GM12878 (cell line): ENCODE measurements around the gene AZGP1. TPM values are rescaled to one million over a fixed set of nuclear protein-coding genes. Genes with fewer than 3 reads are reported as not detected.

Experiments
- ATAC-seq: fragments of 200-7000 bp; cut with Tn5 transposase; 3 replicates; pipeline ENCODE4 v1.9.1; 2020; ENCODE audit warnings: mild to moderate bottlenecking, moderate library complexity
- BruUV-seq: library from RNA; stranded (reverse); fragments of 400-500 nt; replicated peaks from 2 replicates; lab custom pipeline; 2021; lab: Mats Ljungman, UMichigan
- CTCF ChIA-PET: fragments of 300-600 bp; sonication (Branson Sonifier 250); formaldehyde crosslinking; extraction: SDS; loops from one replicate; lab custom pipeline; 2021; ENCODE audit warnings: inconsistent platforms; lab: Yijun Ruan, JAX
- POLR2A ChIA-PET: fragments of 350-600 bp; formaldehyde crosslinking; extraction: SDS; loops from one replicate; lab custom pipeline; 2021; ENCODE audit warnings: inconsistent platforms; lab: Charles Lee
- RAD21 ChIA-PET: fragments of 300-600 bp; sonication (Branson Sonifier 250); formaldehyde crosslinking; loops from one replicate; lab custom pipeline; 2023; ENCODE audit warnings: antibody characterized with exemption; ENCODE audit not compliant: unreplicated experiment; lab: Charles Lee
- SMC1A ChIA-PET: fragments of 300-600 bp; sonication (Branson Sonifier 250); formaldehyde crosslinking; loops from one replicate; lab custom pipeline; 2023; ENCODE audit not compliant: unreplicated experiment, uncharacterized antibody; lab: Charles Lee
- DNase-seq: peaks from one replicate; pipeline ENCODE4 v3.0.0-alpha.2; 2011; ENCODE audit warnings: low read depth, low spot score
- FAIRE-seq: peaks from 3 replicates; lab custom pipeline; 2011; peaks lifted over from hg19 to GRCh38; lab: Jason Lieb, UNC
- H2AFZ ChIP-seq: 2 replicates; pipeline ENCODE4 v1.6.0; 2011; ENCODE audit warnings: low read depth, low read length, control low read depth; ENCODE audit not compliant: control insufficient read depth
- H3K27ac ChIP-seq: 2 replicates; pipeline ENCODE4 v1.5.1; 2011; ENCODE audit warnings: control low read depth; ENCODE audit not compliant: control insufficient read depth, insufficient read depth
- H3K27me3 ChIP-seq, 2 experiments: replicated peaks in 1 of 2; 2 replicates each; pipeline versions ENCODE4 v1.6.0 to v1.6.1; 2011; ENCODE audit warnings: low read length in 1 of 2; ENCODE audit not compliant: control insufficient read depth in 2 of 2, insufficient read depth in 2 of 2
- H3K36me3 ChIP-seq, 2 experiments: 2 replicates each; pipeline ENCODE4 v1.5.1; 2011; ENCODE audit warnings: low read length in 1 of 2; ENCODE audit not compliant: control insufficient read depth in 2 of 2, insufficient read depth in 2 of 2
- H3K4me1 ChIP-seq: 2 replicates; pipeline ENCODE4 v1.6.1; 2011; ENCODE audit warnings: mild to moderate bottlenecking, low read length, moderate library complexity, mixed read lengths; ENCODE audit not compliant: control insufficient read depth, insufficient read depth
- H3K4me2 ChIP-seq: 2 replicates; pipeline ENCODE4 v1.6.0; 2011; ENCODE audit warnings: control low read depth; ENCODE audit not compliant: control insufficient read depth, insufficient read depth
- H3K4me3 ChIP-seq: fragments of 200-600 bp; sonication (generic); 2 replicates; pipeline ENCODE4 v1.5.1; 2016
- H3K79me2 ChIP-seq: 2 replicates; pipeline ENCODE4 v1.6.0; 2011; ENCODE audit warnings: low read length; ENCODE audit not compliant: control insufficient read depth, insufficient read depth
- H3K9ac ChIP-seq: 2 replicates; pipeline ENCODE4 v1.8.0; 2011; ENCODE audit warnings: low read length, control low read depth, mixed read lengths; ENCODE audit not compliant: control insufficient read depth, insufficient read depth
- H3K9me3 ChIP-seq: replicated peaks from 3 replicates; pipeline ENCODE4 v1.5.1; 2011; ENCODE audit warnings: mild to moderate bottlenecking, low read length; ENCODE audit not compliant: control insufficient read depth, insufficient read depth
- H4K20me1 ChIP-seq: 2 replicates; pipeline ENCODE4 v1.6.0; 2011; ENCODE audit not compliant: control insufficient read depth, insufficient read depth
- ATF7 ChIP-seq: fragments of 450-650 bp; IDR thresholded peaks from 2 replicates; pipeline ENCODE4 v1.6.1; 2016; ENCODE audit warnings: low read depth, mild to moderate bottlenecking
- CBFB ChIP-seq: IDR thresholded peaks from 2 replicates; pipeline ENCODE4 v1.6.1; 2016; ENCODE audit warnings: antibody characterized with exemption, low read depth
- CBX3 ChIP-seq: fragments of 200-600 bp; sonication (generic); IDR thresholded peaks from 2 replicates; pipeline ENCODE4 v1.6.1; 2016; ENCODE audit warnings: low read depth, borderline replicate concordance
- CREM ChIP-seq: IDR thresholded peaks from 2 replicates; pipeline ENCODE4 v1.6.1; 2014; ENCODE audit warnings: antibody characterized with exemption, low read depth
- GABPA ChIP-seq: IDR thresholded peaks from 2 replicates; pipeline ENCODE4 v1.6.1; 2014; ENCODE audit warnings: antibody characterized with exemption, low read depth, mild to moderate bottlenecking, inconsistent platforms
- GATAD2B ChIP-seq: fragments of 450-650 bp; conservative IDR thresholded peaks from 2 replicates; pipeline ENCODE4 v1.6.1; 2017; ENCODE audit warnings: low read depth, mild to moderate bottlenecking, moderate library complexity
- IKZF2 ChIP-seq, 2 experiments: fragments of 450-650 bp; IDR thresholded peaks; 2 replicates each; pipeline ENCODE4 v1.6.1; 2017; ENCODE audit warnings: mild to moderate bottlenecking in 2 of 2, moderate library complexity in 2 of 2
- IRF3 ChIP-seq: fragments of 450-650 bp; IDR thresholded peaks from 2 replicates; pipeline ENCODE4 v1.6.1; 2014; ENCODE audit warnings: mild to moderate bottlenecking
- JUNB ChIP-seq: IDR thresholded peaks from 2 replicates; pipeline ENCODE4 v1.6.1; 2016; ENCODE audit warnings: antibody characterized with exemption, mild to moderate bottlenecking
- KDM1A ChIP-seq: fragments of 200-600 bp; sonication (generic); IDR thresholded peaks from 2 replicates; pipeline ENCODE4 v1.6.1; 2016; ENCODE audit warnings: borderline replicate concordance
- LARP7 ChIP-seq: fragments of 450-650 bp; IDR thresholded peaks from 2 replicates; pipeline ENCODE4 v1.6.1; 2017; ENCODE audit warnings: mild to moderate bottlenecking
- PAX5 ChIP-seq: IDR thresholded peaks from 2 replicates; pipeline ENCODE4 v1.6.1; 2011; ENCODE audit warnings: low read depth, low read length, borderline replicate concordance
- SUZ12 ChIP-seq: fragments of 200-600 bp; sonication (generic); IDR thresholded peaks from one replicate; pipeline ENCODE4 v1.6.1; 2018; ENCODE audit warnings: antibody characterized with exemption, mild to moderate bottlenecking; ENCODE audit not compliant: unreplicated experiment
- TCF3 ChIP-seq: IDR thresholded peaks from 2 replicates; pipeline ENCODE4 v1.6.1; 2012; ENCODE audit warnings: low read depth, mild to moderate bottlenecking, low read length, borderline replicate concordance; ENCODE audit not compliant: insufficient read depth
- ZNF274 ChIP-seq: IDR thresholded peaks from one replicate; pipeline ENCODE4 v1.8.0; 2011; ENCODE audit not compliant: insufficient read length, insufficient read depth
- ZNF384 ChIP-seq: IDR thresholded peaks from 2 replicates; pipeline ENCODE4 v1.6.1; 2012; ENCODE audit warnings: low read depth, mild to moderate bottlenecking, low read length, improper control_type of control experiment, borderline replicate concordance
- ZZZ3 ChIP-seq: IDR thresholded peaks from 2 replicates; pipeline ENCODE4 v1.6.1; 2011; ENCODE audit warnings: low read depth; ENCODE audit not compliant: control insufficient read depth, insufficient read length
- WGBS: methylation state at CpG from one replicate; pipeline ENCODE4 v1.1.6; 2016; ENCODE audit warnings: low lambda C conversion rate; ENCODE audit not compliant: insufficient replicate concordance, insufficient coverage; ENCODE audit errors: missing lambda C conversion rate; 5-methylcytosine and 5-hydroxymethylcytosine counted together
- in situ Hi-C: fragments of 300-500 bp; cut with MboI; formaldehyde crosslinking; loops from 9 replicates; pipeline ENCODE4 v1.14.3; 2018; ENCODE audit warnings: mixed read lengths
- intact Hi-C: fragments of 100-400 bp; cut with micrococcal nuclease; formaldehyde crosslinking; loops from one replicate; pipeline ENCODE4 v1.14.2; 2022; ENCODE audit not compliant: unreplicated experiment
- polyA plus RNA-seq, 11 experiments: library from polyadenylated mRNA; depleted of rRNA in 4 of 11; unstranded in 6 of 11; stranded (reverse) in 5 of 11; fragments of >200 nt; fragmentation: Nextera tagmentation in 4 of 11; fragmentation: Illumina TruSeq in 1 of 11; extraction: Ambion mirVana in 4 of 11; extraction: Trizol in 1 of 11; gene quantifications; 1 replicate in 1 of 11; 2 replicates in 10 of 11; pipeline versions ENCODE4 v1.2.1 to v1.2.3, GENCODE V29; 2011 to 2016; ENCODE audit warnings: inconsistent platforms in 2 of 11, missing spikeins in 2 of 11, low read depth in 1 of 11
- total RNA-seq, 4 experiments: library from RNA; depleted of rRNA in 3 of 4; stranded (reverse); fragments of >200 nt in 3 of 4; fragmentation: Illumina TruSeq in 1 of 4; extraction: Trizol in 1 of 4; gene quantifications; 2 replicates each; pipeline versions ENCODE4 v1.2.1 to v1.2.3, GENCODE V29; 2013 to 2021
- TF ChIP-seq, protein P1 (sequence below): IDR thresholded peaks from 2 replicates; pipeline ENCODE4 v1.6.1; 2011; ENCODE audit warnings: mild to moderate bottlenecking, low read depth, low read length, moderate library complexity; ENCODE audit not compliant: insufficient replicate concordance
- TF ChIP-seq, protein P2 (sequence below): fragments of 150-350 bp; IDR thresholded peaks from 2 replicates; pipeline ENCODE4 v1.6.1; 2016; ENCODE audit warnings: low read depth, low read length
- TF ChIP-seq, protein P3 (sequence below): IDR thresholded peaks from 2 replicates; pipeline ENCODE4 v1.6.1; 2011; ENCODE audit warnings: low read depth, low read length, improper control_type of control experiment, borderline replicate concordance

Gene AZGP1
- total and polyA plus RNA-seq, 10 of the 15 experiments (the other 5 are each of a cell fraction or from before 2014, with no cell fraction given): 0.18 to 0.64 (median 0.29) TPM; not detected in 5

DNA sequence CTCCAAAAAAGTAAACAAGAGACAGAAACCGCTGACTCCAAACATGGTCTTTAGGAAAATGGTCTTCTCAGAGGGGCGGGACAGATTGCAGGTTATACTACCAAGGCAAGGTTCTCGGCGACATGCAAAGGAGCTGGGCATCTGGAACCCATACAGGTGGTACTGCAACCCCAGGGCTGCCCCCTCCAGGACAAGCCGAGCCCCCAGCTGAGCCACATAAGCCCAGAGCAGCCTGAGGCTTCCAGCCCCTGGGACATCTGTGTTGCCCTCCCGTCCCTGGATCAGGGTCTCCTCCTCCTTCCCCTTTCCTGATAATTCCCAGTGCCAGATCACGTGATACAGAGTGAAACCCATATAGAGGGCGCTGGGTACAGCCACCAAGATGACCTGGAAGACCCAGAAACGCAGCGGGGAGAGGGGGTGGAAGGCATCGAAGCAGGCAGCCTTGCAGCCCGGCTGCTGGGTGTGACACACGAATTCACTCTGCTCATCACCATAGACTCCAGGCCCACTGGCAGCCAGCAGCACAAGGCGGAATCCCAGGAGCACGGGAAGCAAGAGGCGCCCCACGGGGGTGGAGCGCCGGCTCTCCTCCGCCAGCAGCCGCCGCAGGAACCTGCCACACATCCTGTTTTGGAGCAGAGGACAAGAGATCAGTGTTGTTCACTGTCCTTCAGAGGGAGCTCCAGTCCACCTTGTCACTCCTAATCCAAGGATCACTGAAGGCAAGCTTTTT lies 46.7 kb downstream of the AZGP1 start, which contains the start of gene GJC3 (continued):
- no peak for TF ChIP-seq GABPA
- no peak for TF ChIP-seq SUZ12
- no peak for TF ChIP-seq ATF7
- TF ChIP-seq CREM: no peak
- TF ChIP-seq, protein P1, sequence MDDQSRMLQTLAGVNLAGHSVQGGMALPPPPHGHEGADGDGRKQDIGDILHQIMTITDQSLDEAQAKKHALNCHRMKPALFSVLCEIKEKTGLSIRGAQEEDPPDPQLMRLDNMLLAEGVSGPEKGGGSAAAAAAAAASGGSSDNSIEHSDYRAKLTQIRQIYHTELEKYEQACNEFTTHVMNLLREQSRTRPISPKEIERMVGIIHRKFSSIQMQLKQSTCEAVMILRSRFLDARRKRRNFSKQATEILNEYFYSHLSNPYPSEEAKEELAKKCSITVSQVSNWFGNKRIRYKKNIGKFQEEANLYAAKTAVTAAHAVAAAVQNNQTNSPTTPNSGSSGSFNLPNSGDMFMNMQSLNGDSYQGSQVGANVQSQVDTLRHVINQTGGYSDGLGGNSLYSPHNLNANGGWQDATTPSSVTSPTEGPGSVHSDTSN: no peak
- TF ChIP-seq PAX5: no peak
- no peak for TF ChIP-seq CBX3
- no peak for TF ChIP-seq CBFB
- no peak for TF ChIP-seq LARP7
- no peak for TF ChIP-seq KDM1A
- no peak for TF ChIP-seq ZNF384
- no peak for TF ChIP-seq IKZF2 (IDR thresholded peaks at IDR 0.05)

DNA sequence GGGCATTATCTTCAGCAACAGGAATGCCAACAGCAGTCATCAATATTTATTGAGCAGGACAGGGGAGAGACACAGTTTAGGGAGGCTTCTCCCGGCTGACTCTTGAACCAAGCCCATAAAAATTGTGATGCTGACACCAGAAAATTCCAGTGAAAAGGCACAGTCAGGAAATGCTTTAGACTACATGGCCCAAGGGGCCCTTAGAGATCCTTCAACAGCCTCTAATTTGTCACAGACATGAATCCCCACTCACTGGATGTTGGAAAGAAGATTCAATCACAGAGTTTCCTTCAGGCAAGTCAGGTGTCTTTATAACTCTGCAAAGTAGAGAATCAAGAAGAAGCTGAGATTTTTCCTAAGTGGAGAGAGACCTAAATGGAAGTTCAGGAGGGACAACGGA lies 47.6 kb downstream of the AZGP1 start:
- in situ Hi-C loops: no loop called here
- H3K4me3 ChIP-seq: no peak overlapping the region
- no peak overlapping the region for H3K4me2 ChIP-seq
- CTCF ChIA-PET: no interaction called here
- no peak for DNase-seq
- FAIRE-seq: no peak
- H3K9me3 ChIP-seq: no peaks in the 10 kb centered on the region
- H4K20me1 ChIP-seq: no peaks in the 10 kb centered on the region
- no peak for ATAC-seq
- intact Hi-C loops: no loop called here
- RAD21 ChIA-PET: no interaction called here
- no TSS peak for BruUV-seq
- peaks cover 4 to 5% of the 10 kb centered on the region in 2 experiments; a peak in 3 of 4 replicates for H3K27me3 ChIP-seq
- H2AFZ ChIP-seq: no peak overlapping the region
- no peak overlapping the region for H3K9ac ChIP-seq
- no peak overlapping the region for H3K27ac ChIP-seq
- 35% methylated on average over 2 of the region's 2 CpGs for WGBS
- no peaks in the 10 kb centered on the region for H3K4me1 ChIP-seq
- no peaks in the 10 kb centered on the region for H3K36me3 ChIP-seq
- POLR2A ChIA-PET: no interaction called here
- H3K79me2 ChIP-seq: no peaks in the 10 kb centered on the region
- SMC1A ChIA-PET: no interaction called here
- TF ChIP-seq, protein P2, sequence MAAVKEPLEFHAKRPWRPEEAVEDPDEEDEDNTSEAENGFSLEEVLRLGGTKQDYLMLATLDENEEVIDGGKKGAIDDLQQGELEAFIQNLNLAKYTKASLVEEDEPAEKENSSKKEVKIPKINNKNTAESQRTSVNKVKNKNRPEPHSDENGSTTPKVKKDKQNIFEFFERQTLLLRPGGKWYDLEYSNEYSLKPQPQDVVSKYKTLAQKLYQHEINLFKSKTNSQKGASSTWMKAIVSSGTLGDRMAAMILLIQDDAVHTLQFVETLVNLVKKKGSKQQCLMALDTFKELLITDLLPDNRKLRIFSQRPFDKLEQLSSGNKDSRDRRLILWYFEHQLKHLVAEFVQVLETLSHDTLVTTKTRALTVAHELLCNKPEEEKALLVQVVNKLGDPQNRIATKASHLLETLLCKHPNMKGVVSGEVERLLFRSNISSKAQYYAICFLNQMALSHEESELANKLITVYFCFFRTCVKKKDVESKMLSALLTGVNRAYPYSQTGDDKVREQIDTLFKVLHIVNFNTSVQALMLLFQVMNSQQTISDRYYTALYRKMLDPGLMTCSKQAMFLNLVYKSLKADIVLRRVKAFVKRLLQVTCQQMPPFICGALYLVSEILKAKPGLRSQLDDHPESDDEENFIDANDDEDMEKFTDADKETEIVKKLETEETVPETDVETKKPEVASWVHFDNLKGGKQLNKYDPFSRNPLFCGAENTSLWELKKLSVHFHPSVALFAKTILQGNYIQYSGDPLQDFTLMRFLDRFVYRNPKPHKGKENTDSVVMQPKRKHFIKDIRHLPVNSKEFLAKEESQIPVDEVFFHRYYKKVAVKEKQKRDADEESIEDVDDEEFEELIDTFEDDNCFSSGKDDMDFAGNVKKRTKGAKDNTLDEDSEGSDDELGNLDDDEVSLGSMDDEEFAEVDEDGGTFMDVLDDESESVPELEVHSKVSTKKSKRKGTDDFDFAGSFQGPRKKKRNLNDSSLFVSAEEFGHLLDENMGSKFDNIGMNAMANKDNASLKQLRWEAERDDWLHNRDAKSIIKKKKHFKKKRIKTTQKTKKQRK: no peak
- TF ChIP-seq ZZZ3 (no peak), GATAD2B (no peak), JUNB (no peak), IRF3 (no peak), TCF3 (no peak), ZNF274 (no peak)
- TF ChIP-seq, protein P3, sequence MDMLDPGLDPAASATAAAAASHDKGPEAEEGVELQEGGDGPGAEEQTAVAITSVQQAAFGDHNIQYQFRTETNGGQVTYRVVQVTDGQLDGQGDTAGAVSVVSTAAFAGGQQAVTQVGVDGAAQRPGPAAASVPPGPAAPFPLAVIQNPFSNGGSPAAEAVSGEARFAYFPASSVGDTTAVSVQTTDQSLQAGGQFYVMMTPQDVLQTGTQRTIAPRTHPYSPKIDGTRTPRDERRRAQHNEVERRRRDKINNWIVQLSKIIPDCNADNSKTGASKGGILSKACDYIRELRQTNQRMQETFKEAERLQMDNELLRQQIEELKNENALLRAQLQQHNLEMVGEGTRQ: no peak
